Metanephros (tissue), 1 donor: ENCODE measurements around the gene SYS1. TPM values are rescaled to one million over a fixed set of nuclear protein-coding genes. Genes with fewer than 3 reads are reported as not detected.

Experiments used
- total RNA-seq: library from RNA; depleted of rRNA; stranded (reverse); fragments of >200 nt; gene quantifications from one replicate; pipeline ENCODE4 v1.2.3, GENCODE V29; 2014

The SYS1 gene
- total RNA-seq = 25.3 TPM

DNA sequence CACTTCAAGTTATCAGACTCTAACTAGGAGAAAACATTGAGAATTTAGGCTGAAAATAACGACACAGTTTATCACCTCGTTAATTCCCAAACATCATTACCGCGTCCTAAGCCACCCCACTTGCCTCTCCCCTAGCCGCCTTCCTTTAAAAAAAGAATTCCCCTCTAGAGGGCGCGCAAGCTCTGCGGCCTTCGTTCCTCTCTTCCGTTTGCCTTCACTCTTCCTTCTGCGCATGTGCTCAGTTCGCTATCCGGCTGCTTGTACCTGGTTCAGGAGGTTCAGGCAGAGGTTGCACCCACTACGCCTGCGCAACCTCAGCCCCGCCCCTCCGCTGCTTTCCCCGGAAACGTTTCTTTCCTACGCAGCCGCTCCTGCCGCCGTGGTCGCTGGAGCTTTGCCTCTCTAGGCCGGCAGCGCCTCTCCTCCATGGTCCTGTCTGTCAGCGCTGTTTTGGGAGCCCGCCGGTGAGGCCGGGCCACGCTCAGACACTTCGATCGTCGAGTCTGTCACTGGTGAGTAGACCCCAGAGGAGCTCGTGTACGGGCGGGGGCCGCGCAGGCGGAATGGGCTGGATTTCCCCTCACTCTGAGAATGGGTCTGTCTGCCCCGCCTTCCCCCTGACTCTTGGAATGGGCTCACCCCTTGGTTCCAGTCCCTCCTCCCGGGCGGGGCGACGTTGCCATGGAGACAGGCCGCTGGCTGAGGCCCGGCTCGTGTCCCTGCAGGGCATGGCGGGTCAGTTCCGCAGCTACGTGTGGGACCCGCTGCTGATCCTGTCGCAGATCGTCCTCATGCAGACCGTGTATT lies at the start of gene SYS1:
Gene SYS1, plus strand, starts transcription at position 353 of the 807 bp plus-strand sequence. Its CDS starts 376 bp downstream, at position 729.

DNA sequence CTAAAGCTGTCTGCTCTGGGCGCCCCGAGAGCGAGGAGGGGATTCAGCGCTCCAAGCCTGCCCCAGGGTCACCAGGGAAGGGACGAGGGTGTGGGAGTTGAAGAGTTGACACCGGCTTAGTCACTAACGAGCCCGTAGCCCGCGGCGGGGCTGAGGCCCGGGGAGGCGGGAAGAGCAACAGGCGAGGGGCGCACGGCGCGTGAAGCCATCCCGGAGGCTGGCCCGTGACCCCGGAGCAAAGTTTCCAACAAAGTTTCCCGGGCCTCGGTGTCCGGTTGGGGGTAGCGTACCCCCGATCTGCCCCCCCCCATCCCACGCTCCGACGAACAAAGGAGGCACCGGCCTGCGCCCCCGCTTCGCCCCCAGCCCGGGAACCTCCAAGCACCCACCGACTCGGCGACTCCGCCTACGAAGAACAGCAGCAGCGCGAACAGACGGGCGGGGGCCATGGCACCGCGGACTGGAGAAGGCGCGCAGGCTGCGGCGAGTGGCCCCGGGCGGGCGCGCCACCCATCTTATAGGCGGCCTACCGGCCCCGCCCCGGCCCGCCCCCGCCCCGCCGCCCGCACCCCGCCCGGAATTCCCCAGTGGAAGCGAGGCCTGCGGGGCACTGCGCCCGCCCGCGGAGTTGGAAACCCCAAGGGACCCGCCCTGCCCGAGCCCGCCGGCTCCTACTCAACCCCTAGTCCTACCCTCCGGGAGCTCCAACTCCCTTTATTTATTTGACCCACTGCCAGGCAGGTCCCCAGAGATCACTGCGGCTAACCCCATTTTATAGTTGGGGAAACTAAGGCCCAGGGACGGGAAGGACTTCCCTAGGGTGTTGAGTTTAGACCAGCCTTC lies 14.8 kb upstream of the SYS1 start, which contains the start of gene SDC4:
Gene SDC4, minus strand, starts transcription at position 489 of the 843 bp plus-strand sequence. Its CDS starts 40 bp downstream, at position 449.

DNA sequence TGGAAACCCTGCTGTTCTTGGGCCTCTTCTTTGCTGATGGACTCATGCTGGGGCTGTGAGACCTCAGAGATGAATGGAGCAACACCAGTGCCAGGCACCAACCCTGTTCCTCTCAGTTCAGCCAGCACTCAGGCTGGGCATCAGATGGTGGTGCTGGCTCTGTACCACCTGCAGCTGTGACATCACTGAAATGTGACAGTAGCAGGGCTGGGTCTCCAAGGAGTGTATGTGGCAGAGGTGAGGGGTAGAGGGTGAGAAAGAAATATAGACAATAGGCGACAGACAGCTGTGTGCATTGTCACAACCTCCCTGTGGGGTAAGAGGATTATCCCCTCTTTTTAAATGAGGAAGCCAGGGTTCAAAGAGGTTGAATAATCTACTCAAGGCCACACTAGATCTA lies 15.2 kb downstream of the SYS1 start, which contains the start of gene TP53TG5:
Gene TP53TG5, minus strand, starts transcription at position 135 of the 400 bp plus-strand sequence. Its CDS starts 89 bp downstream, at position 46.

DNA sequence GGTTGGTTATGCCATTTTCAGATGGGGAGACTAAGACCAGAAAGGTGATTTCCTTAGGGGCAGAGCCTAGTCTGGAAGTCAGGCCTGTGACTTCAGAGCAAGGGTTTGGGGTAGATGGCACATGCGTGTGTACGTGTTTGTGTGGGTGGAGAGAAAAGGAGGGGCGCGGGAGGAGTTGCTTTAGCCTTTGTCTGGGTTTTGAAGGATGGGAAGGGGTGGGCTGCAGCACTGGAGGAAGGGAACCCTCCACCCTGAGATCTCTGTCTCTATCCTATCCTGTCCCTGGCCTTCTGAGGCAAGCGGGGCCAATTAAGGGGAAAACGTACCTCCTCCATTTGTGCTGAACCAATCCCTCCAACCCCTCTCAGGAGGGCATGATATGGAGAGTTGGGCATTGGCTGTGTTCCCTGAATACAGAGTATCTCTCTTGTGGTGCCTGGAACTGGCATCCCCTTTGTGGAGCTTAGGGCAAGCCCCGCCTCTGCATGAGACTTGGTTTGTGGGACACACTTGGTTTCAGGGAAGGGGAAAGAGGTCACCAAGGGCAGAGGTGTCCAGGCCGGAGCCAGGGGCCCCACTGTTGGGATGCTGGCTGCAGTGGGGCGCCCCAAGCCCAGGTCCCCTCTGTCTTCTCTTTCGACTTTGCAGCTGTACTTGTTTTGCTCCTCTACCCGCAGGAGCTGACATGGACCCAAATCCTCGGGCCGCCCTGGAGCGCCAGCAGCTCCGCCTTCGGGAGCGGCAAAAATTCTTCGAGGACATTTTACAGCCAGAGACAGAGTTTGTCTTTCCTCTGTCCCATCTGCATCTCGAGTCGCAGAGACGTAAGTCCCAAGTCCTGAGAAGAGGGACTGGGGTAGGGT lies 45.1 kb downstream of the SYS1 start, which contains the start of gene DBNDD2:
Gene DBNDD2, plus strand, starts transcription at position 507 of the 863 bp plus-strand sequence. Its CDS starts 179 bp downstream, at position 686.

DNA sequence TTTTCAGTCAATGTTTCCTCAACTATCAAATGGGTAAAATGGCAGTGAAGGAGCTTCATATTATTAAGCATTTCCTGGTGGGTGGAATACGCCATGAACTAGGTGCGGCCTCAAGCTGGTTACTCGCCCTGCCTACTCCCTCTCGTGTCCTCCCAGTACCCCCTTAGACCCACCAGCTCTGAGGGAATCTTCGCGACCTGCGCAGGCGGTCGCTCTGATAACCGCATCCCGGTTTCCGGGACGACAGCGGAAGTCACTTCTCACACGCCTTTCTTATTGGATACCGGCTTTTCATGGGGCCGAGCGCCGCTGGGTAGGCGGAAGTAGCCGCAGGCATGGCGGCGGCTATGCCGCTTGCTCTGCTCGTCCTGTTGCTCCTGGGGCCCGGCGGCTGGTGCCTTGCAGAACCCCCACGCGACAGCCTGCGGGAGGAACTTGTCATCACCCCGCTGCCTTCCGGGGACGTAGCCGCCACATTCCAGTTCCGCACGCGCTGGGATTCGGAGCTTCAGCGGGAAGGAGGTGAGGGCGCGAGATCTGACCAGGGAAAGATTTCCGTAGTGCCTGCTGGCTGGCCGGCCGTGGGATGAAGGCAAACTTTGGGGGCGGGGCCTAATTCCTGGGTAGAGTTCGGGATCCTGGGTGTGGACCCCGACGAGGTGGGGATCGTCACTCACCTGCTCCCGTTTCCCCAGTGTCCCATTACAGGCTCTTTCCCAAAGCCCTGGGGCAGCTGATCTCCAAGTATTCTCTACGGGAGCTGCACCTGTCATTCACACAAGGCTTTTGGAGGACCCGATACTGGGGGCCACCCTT lies 53.1 kb downstream of the SYS1 start, which contains the start of gene PIGT:
Gene PIGT, plus strand, starts transcription at position 320 of the 816 bp plus-strand sequence. Its CDS starts 16 bp downstream, at position 336.

Other genes with a start within 250 kb of the SYS1 start
- gene WFDC5, start 248.0 kb upstream of the SYS1 start, total RNA-seq = not detected
- gene WFDC12, start 238.7 kb upstream of the SYS1 start, total RNA-seq = not detected
- not detected for gene PI3, start 188.3 kb upstream of the SYS1 start, total RNA-seq
- gene SEMG1, start 156.1 kb upstream of the SYS1 start, total RNA-seq = not detected
- gene SEMG2, start 141.8 kb upstream of the SYS1 start, total RNA-seq = 0.06 TPM
- gene SLPI, start 108.6 kb upstream of the SYS1 start, total RNA-seq = 2.8 TPM
- gene RBPJL, start 56.3 kb upstream of the SYS1 start, total RNA-seq = not detected
- gene MATN4, start 54.9 kb upstream of the SYS1 start, total RNA-seq = 0.99 TPM
- 122 TPM for gene SDC4, start 14.7 kb upstream of the SYS1 start, total RNA-seq
- 0.12 TPM for gene TP53TG5, start 15.2 kb downstream of the SYS1 start, total RNA-seq
- gene DBNDD2, start 45.1 kb downstream of the SYS1 start, total RNA-seq = 12.9 TPM
- 45.5 TPM for gene PIGT, start 53.0 kb downstream of the SYS1 start, total RNA-seq
- gene WFDC2, start 106.6 kb downstream of the SYS1 start, total RNA-seq = 77.5 TPM
- not detected for gene SPINT3, start 152.5 kb downstream of the SYS1 start, total RNA-seq
- gene WFDC6, start 176.3 kb downstream of the SYS1 start, total RNA-seq = not detected
- not detected for gene EPPIN, start 184.2 kb downstream of the SYS1 start, total RNA-seq
- not detected for gene WFDC8, start 216.1 kb downstream of the SYS1 start, total RNA-seq